H1 (cell line): ENCODE data around the gene ARRDC1. TPM values are rescaled to one million over a fixed set of nuclear protein-coding genes. Genes with fewer than 3 reads are reported as not detected.

ENCODE experiments used
- CTCF ChIA-PET: fragments of 300-600 bp; sonication (Branson Sonifier 250); formaldehyde crosslinking; loops from one replicate; lab custom pipeline; 2021; ENCODE audit not compliant: partially characterized antibody; lab: Charles Lee
- POLR2A ChIA-PET: fragments of 300-600 bp; sonication (Branson Sonifier 250); formaldehyde crosslinking; loops from one replicate; lab custom pipeline; 2021; ENCODE audit warnings: inconsistent platforms; ENCODE audit not compliant: partially characterized antibody; lab: Charles Lee
- DNase-seq, 2 experiments: peaks; one replicate each; pipeline versions ENCODE4 v3.0.0 to v3.0.0-alpha.2; 2010 to 2022; ENCODE audit warnings: low spot score in 2 of 2, low read depth in 1 of 2, mixed read lengths in 1 of 2
- FAIRE-seq: peaks from 2 replicates; lab custom pipeline; 2011; peaks lifted over from hg19 to GRCh38; lab: Jason Lieb, UNC
- H2AFZ ChIP-seq: 2 replicates; pipeline ENCODE4 v1.8.1; 2012; ENCODE audit warnings: low read length, inconsistent platforms
- H2AK5ac ChIP-seq: 2 replicates; pipeline ENCODE4 v1.6.1; 2013; ENCODE audit warnings: low read depth, low read length
- H2BK120ac ChIP-seq: replicated peaks from 2 replicates; pipeline ENCODE3; 2013; ENCODE audit warnings: low read depth, low read length, inconsistent platforms
- H2BK12ac ChIP-seq: 2 replicates; pipeline ENCODE4 v1.6.1; 2013; ENCODE audit warnings: low read depth, low read length
- H2BK15ac ChIP-seq: 2 replicates; pipeline ENCODE4 v1.6.1; 2013; ENCODE audit warnings: low read length
- H2BK20ac ChIP-seq: 2 replicates; pipeline ENCODE4 v1.6.1; 2013; ENCODE audit warnings: low read length
- H2BK5ac ChIP-seq: 2 replicates; pipeline ENCODE4 v1.6.1; 2013; ENCODE audit warnings: low read depth, low read length
- H3K14ac ChIP-seq: 2 replicates; pipeline ENCODE4 v1.6.1; 2013; ENCODE audit warnings: inconsistent platforms; ENCODE audit not compliant: insufficient read length
- H3K18ac ChIP-seq: 2 replicates; pipeline ENCODE4 v1.6.1; 2013; ENCODE audit warnings: low read length; ENCODE audit errors: extremely low read depth
- H3K23ac ChIP-seq: 2 replicates; pipeline ENCODE4 v1.6.1; 2013; ENCODE audit warnings: inconsistent platforms; ENCODE audit not compliant: insufficient read length
- H3K23me2 ChIP-seq: 2 replicates; pipeline ENCODE4 v1.6.1; 2013; ENCODE audit warnings: low read depth, low read length
- H3K27ac ChIP-seq: 2 replicates; pipeline ENCODE4 v1.6.1; 2011; ENCODE audit warnings: low read depth, low read length, inconsistent platforms
- H3K27me3 ChIP-seq, 4 experiments: replicated peaks in 1 of 4; 1 replicate in 1 of 4; 2 replicates in 3 of 4; pipeline versions ENCODE4 v1.6.1 to v1.8.1; 2011 to 2013; ENCODE audit warnings: low read length in 3 of 4, mild to moderate bottlenecking in 3 of 4, inconsistent platforms in 2 of 4, mixed read lengths in 2 of 4, moderate library complexity in 1 of 4; ENCODE audit not compliant: control insufficient read depth in 3 of 4, insufficient read depth in 3 of 4; ENCODE audit errors: extremely low read depth in 1 of 4
- H3K36me3 ChIP-seq, 4 experiments: 2 replicates each; pipeline versions ENCODE4 v1.6.1 to v1.8.1; 2011 to 2013; ENCODE audit warnings: mild to moderate bottlenecking in 4 of 4, low read length in 3 of 4, moderate library complexity in 2 of 4, control low read depth in 1 of 4, inconsistent platforms in 1 of 4; ENCODE audit not compliant: insufficient read depth in 4 of 4, control insufficient read depth in 2 of 4
- H3K4ac ChIP-seq: replicated peaks from 2 replicates; pipeline ENCODE3; 2013; ENCODE audit warnings: low read length, low read depth, mixed read lengths, inconsistent platforms; ENCODE audit not compliant: insufficient read length
- H3K4me1 ChIP-seq, 4 experiments: replicated peaks in 1 of 4; 1 replicate in 1 of 4; 2 replicates in 3 of 4; pipeline versions ENCODE4 v1.6.1 to v1.8.1; 2011 to 2013; ENCODE audit warnings: low read length in 3 of 4, inconsistent platforms in 2 of 4, mixed read lengths in 1 of 4; ENCODE audit not compliant: insufficient read depth in 4 of 4, control insufficient read depth in 3 of 4
- H3K4me2 ChIP-seq, 2 experiments: 2 replicates each; pipeline versions ENCODE4 v1.6.1 to v1.8.1; 2011 to 2013; ENCODE audit warnings: low read depth in 2 of 2, low read length in 2 of 2, control low read depth in 1 of 2, inconsistent platforms in 1 of 2, mild to moderate bottlenecking in 1 of 2; ENCODE audit not compliant: insufficient read depth in 1 of 2
- H3K4me3 ChIP-seq, 4 experiments: fragments of 200-600, 300-600 bp in 1 of 4; sonication (generic), shearing (Covaris generic), sonication (Bioruptor Twin) in 1 of 4; 2 replicates each; pipeline versions ENCODE4 v1.5.1 to v1.8.1; 2011 to 2016; ENCODE audit warnings: low read length in 4 of 4, low read depth in 3 of 4, control low read depth in 2 of 4, inconsistent platforms in 2 of 4, mild to moderate bottlenecking in 2 of 4, mixed read lengths in 1 of 4, moderate library complexity in 1 of 4; ENCODE audit not compliant: insufficient read depth in 2 of 4; ENCODE audit errors: extremely low read depth in 1 of 4
- H3K56ac ChIP-seq: replicated peaks from 2 replicates; pipeline ENCODE3; 2013; ENCODE audit warnings: low read depth, mild to moderate bottlenecking, mixed read lengths, low read length, inconsistent platforms; ENCODE audit not compliant: insufficient read length
- H3K79me1 ChIP-seq: 2 replicates; pipeline ENCODE4 v1.6.1; 2013; ENCODE audit warnings: low read depth, low read length, control low read depth
- H3K79me2 ChIP-seq, 2 experiments: 2 replicates each; pipeline versions ENCODE4 v1.6.1 to v1.8.1; 2012 to 2013; ENCODE audit warnings: low read length in 2 of 2, mild to moderate bottlenecking in 2 of 2, inconsistent platforms in 1 of 2; ENCODE audit not compliant: insufficient read depth in 2 of 2, control insufficient read depth in 1 of 2
- H3K9ac ChIP-seq, 4 experiments: replicated peaks in 1 of 4; 1 replicate in 1 of 4; 2 replicates in 3 of 4; pipeline versions ENCODE4 v1.6.1 to v1.8.1; 2011 to 2013; ENCODE audit warnings: low read depth in 3 of 4, low read length in 3 of 4, control low read depth in 2 of 4, mild to moderate bottlenecking in 2 of 4, moderate library complexity in 2 of 4, inconsistent platforms in 1 of 4; ENCODE audit errors: extremely low read depth in 1 of 4
- H3K9me3 ChIP-seq, 2 experiments: 2 replicates each; pipeline versions ENCODE4 v1.6.1 to v1.8.1; 2012 to 2013; ENCODE audit warnings: mild to moderate bottlenecking in 2 of 2, moderate library complexity in 2 of 2, control low read depth in 1 of 2, inconsistent platforms in 1 of 2, low read depth in 1 of 2, low read length in 1 of 2, mixed read lengths in 1 of 2; ENCODE audit not compliant: insufficient read depth in 2 of 2
- H4K20me1 ChIP-seq, 2 experiments: replicated peaks in 1 of 2; 2 replicates each; pipeline versions ENCODE3 to v1.8.1; 2011 to 2013; ENCODE audit warnings: inconsistent platforms in 2 of 2, low read length in 2 of 2, mild to moderate bottlenecking in 1 of 2; ENCODE audit not compliant: insufficient read depth in 2 of 2, control insufficient read depth in 1 of 2
- H4K5ac ChIP-seq: 2 replicates; pipeline ENCODE4 v1.6.1; 2013; ENCODE audit warnings: low read length, low read depth, mixed read lengths, inconsistent platforms; ENCODE audit not compliant: insufficient read length
- H4K8ac ChIP-seq: 2 replicates; pipeline ENCODE4 v1.8.0; 2013; ENCODE audit warnings: mild to moderate bottlenecking, moderate library complexity, low read length, inconsistent platforms; ENCODE audit not compliant: insufficient read depth; ENCODE audit errors: extremely low read depth
- H4K91ac ChIP-seq: replicated peaks from 2 replicates; pipeline ENCODE3; 2013; ENCODE audit warnings: low read length, mixed read lengths, inconsistent platforms; ENCODE audit not compliant: insufficient read length
- ATF2 ChIP-seq: IDR thresholded peaks from 2 replicates; pipeline ENCODE4 v1.6.1; 2012; ENCODE audit warnings: low read length, inconsistent platforms
- E2F6 ChIP-seq: IDR thresholded peaks from 2 replicates; pipeline ENCODE4 v1.6.1; 2012; ENCODE audit warnings: inconsistent platforms
- EZH2 ChIP-seq: fragments of 200-600 bp; sonication (generic); IDR thresholded peaks from 2 replicates; pipeline ENCODE4 v1.7.1; 2012; ENCODE audit warnings: low read depth, mild to moderate bottlenecking, moderate library complexity, low read length, inconsistent platforms; ENCODE audit not compliant: severe bottlenecking
- HDAC2 ChIP-seq, 2 experiments: fragments of 300-600 bp in 1 of 2; sonication (generic) in 1 of 2; IDR thresholded peaks; 2 replicates each; pipeline ENCODE4 v1.6.1; 2011 to 2012; ENCODE audit warnings: low read depth in 2 of 2, low read length in 2 of 2, mild to moderate bottlenecking in 2 of 2, moderate library complexity in 2 of 2, borderline replicate concordance in 1 of 2, inconsistent platforms in 1 of 2
- POLR2A ChIP-seq, 2 experiments: IDR thresholded peaks; 1 replicate in 1 of 2; 2 replicates in 1 of 2; pipeline ENCODE4 v1.6.1; 2011; ENCODE audit warnings: low read depth in 2 of 2, low read length in 2 of 2, mild to moderate bottlenecking in 2 of 2; ENCODE audit errors: control extremely low read depth in 1 of 2
- RFX5 ChIP-seq: IDR thresholded peaks from 2 replicates; pipeline ENCODE4 v1.6.1; 2011; ENCODE audit warnings: low read depth, low read length, improper control_type of control experiment, borderline replicate concordance
- SIRT6 ChIP-seq: IDR thresholded peaks from one replicate; pipeline ENCODE4 v1.7.1; 2012; ENCODE audit warnings: low read length, inconsistent platforms
- SP2 ChIP-seq: IDR thresholded peaks from 2 replicates; pipeline ENCODE4 v1.6.1; 2012; ENCODE audit warnings: mild to moderate bottlenecking, low read length, inconsistent platforms
- WGBS, 2 experiments: shearing (Covaris generic) in 1 of 2; methylation state at CpG; one replicate each; pipeline versions ENCODE4 v1.1.6 to v1.1.7; 2013 to 2015; ENCODE audit warnings: low lambda C conversion rate in 2 of 2, mixed read lengths in 2 of 2, inconsistent platforms in 1 of 2, low coverage in 1 of 2, missing lambda C conversion rate in 1 of 2; ENCODE audit not compliant: insufficient replicate concordance in 2 of 2, insufficient coverage in 1 of 2, insufficient read length in 1 of 2; ENCODE audit errors: extremely low coverage in 1 of 2, missing lambda C conversion rate in 1 of 2; 5-methylcytosine and 5-hydroxymethylcytosine counted together
- polyA plus RNA-seq, 7 experiments: library from polyadenylated mRNA; depleted of rRNA in 3 of 7; stranded (reverse) in 5 of 7; unstranded in 2 of 7; fragments of >200 nt in 5 of 7; fragments of 200-250 nt in 2 of 7; gene quantifications; 1 replicate in 5 of 7; 2 replicates in 1 of 7; 4 replicates in 1 of 7; pipeline versions ENCODE4 v1.2.1 to v1.2.3, GENCODE V29; 2011 to 2013; ENCODE audit warnings: missing spikeins in 2 of 7, mixed read lengths in 2 of 7
- total RNA-seq: library from RNA; stranded (reverse); fragmentation: NEBNext Ultra II Directional; extraction: Animal tissue kit (Norgen Biotek cat#: 25700); gene quantifications from 2 replicates; pipeline ENCODE4 v1.2.1, GENCODE V29; 2021

ARRDC1 gene
- total and polyA plus RNA-seq, 2 of the 8 experiments (the other 6 are each of a cell fraction or from before 2014, with no cell fraction given), result 22.0 to 58.4 TPM

GRCh38 chr9:137583957-137584356, 21.5 kb upstream of the ARRDC1 start:
- H3K18ac ChIP-seq, result no peak overlapping the region
- H4K5ac ChIP-seq, result no peak overlapping the region
- no peaks in the 10 kb centered on the region for H3K27me3 ChIP-seq
- WGBS, 2 experiments, result 94% methylated on average over 8 of the region's 8 CpGs; no CpG with 5 or more reads in 1 of the 2 experiments
- no peak overlapping the region for H3K9ac ChIP-seq
- H3K4me3 ChIP-seq, result no peak overlapping the region
- H2BK120ac ChIP-seq, result no peak overlapping the region
- H4K8ac ChIP-seq, result no peak overlapping the region
- no peak overlapping the region for H3K4ac ChIP-seq
- CTCF ChIA-PET, result interaction anchor here (0.7 to 5.9 kb wide), 10 partner anchors 8 to 88 kb away, joined by 3 to 46 read pairs (median 4); no protein-coding TSS in a partner anchor
- no peak overlapping the region for H3K14ac ChIP-seq
- peaks cover 22 to 58% of the 10 kb centered on the region in 2 experiments for H4K20me1 ChIP-seq
- peaks cover 32 to 67% (median 51%) of the 10 kb centered on the region in 4 experiments for H3K36me3 ChIP-seq
- no peaks in the 10 kb centered on the region for H3K23me2 ChIP-seq
- H3K56ac ChIP-seq, result no peak overlapping the region
- H3K79me2 ChIP-seq, result peaks cover 0 to 13% of the 10 kb centered on the region in 2 experiments; a peak in 2 of 4 replicates
- H2BK20ac ChIP-seq, result no peak overlapping the region
- H3K79me1 ChIP-seq, result peaks cover 28% of the 10 kb centered on the region
- no peak overlapping the region for H2AFZ ChIP-seq
- no peak for FAIRE-seq
- no peak overlapping the region for H2BK12ac ChIP-seq
- H3K9me3 ChIP-seq, result no peaks in the 10 kb centered on the region
- POLR2A ChIA-PET, result interaction anchor here (3.2 kb wide), 1 partner anchor 10 kb away, joined by 13 read pairs; no protein-coding TSS in a partner anchor
- DNase-seq, result no peak
- no peak overlapping the region for H3K23ac ChIP-seq
- H2BK15ac ChIP-seq, result no peak overlapping the region
- H4K91ac ChIP-seq, result no peak overlapping the region
- peaks cover 0 to 15% (median 6%) of the 10 kb centered on the region in 4 experiments; a peak in 5 of 7 replicates for H3K4me1 ChIP-seq
- H3K4me2 ChIP-seq, result no peak overlapping the region
- no peak overlapping the region for H2AK5ac ChIP-seq
- H2BK5ac ChIP-seq, result no peak overlapping the region; the same call in 1 of the 2 replicates
- no peak overlapping the region for H3K27ac ChIP-seq
- TF ChIP-seq SP2 (no peak), RFX5 (no peak), HDAC2 (IDR thresholded peaks at IDR 0.05; ENCODE audit: borderline replicate concordance in 1 of 2, low read depth in 2 of 2, low read length in 2 of 2) (no peak), EZH2 (no peak), ATF2 (no peak), POLR2A (IDR thresholded peaks at IDR 0.05; ENCODE audit: control extremely low read depth in 1 of 2, low read depth in 2 of 2, low read length in 2 of 2) (no peak), E2F6 (no peak), SIRT6 (no peak)
